Muscle of arm (tissue), 12 donors: ENCODE data around the gene FLNC. TPM values are rescaled to one million over a fixed set of nuclear protein-coding genes. Genes with fewer than 3 reads are reported as not detected.
A peak's percentile ranks its signal among the peaks of the same experiment; 100 is the strongest.

Experiments
- DNase-seq: peaks from one replicate; pipeline ENCODE4 v3.0.0-alpha.2; 2013
- polyA plus RNA-seq, 12 donors: library from polyadenylated mRNA; unstranded; fragments of 120-200 nt; gene quantifications; one replicate each; pipeline ENCODE4 v1.2.1, GENCODE V29; 2013; ENCODE audit not compliant: insufficient read length in 12 of 12

FLNC gene
- polyA plus RNA-seq, 12 donors = 192 to 1,098 (median 430) TPM

GRCh38 chr7:128876978-128877755 lies 47.0 kb downstream of the FLNC start:
- DNase-seq = no peak

- DNase-seq = no peak
Measured at GRCh38 chr7:128877756-128878120, 47.5 kb downstream of the FLNC start.

- no peak for DNase-seq
Measured at GRCh38 chr7:128878226-128879105, 48.3 kb downstream of the FLNC start.

- no peak for DNase-seq
Measured at GRCh38 chr7:128879461-128879938, 49.3 kb downstream of the FLNC start.

- peak; percentile 65 for DNase-seq
Measured at GRCh38 chr7:128879939-128880746, 49.9 kb downstream of the FLNC start.

GRCh38 chr7:128880791-128881457 lies 50.7 kb downstream of the FLNC start:
- no peak for DNase-seq

- no peak for DNase-seq
Measured at GRCh38 chr7:128881458-128882125, 51.4 kb downstream of the FLNC start.

GRCh38 chr7:128882134-128882533 lies 51.9 kb downstream of the FLNC start:
- DNase-seq = no peak

GRCh38 chr7:128883622-128884448 lies 53.6 kb downstream of the FLNC start:
- peak; percentile 79 for DNase-seq

- DNase-seq = no peak
Measured at GRCh38 chr7:128884561-128885369, 54.6 kb downstream of the FLNC start.

- DNase-seq = no peak
Measured at GRCh38 chr7:128885370-128886187, 55.4 kb downstream of the FLNC start.

- DNase-seq = no peak
Measured at GRCh38 chr7:128886391-128887168, 56.4 kb downstream of the FLNC start.

- no peak for DNase-seq
Measured at GRCh38 chr7:128887169-128888038, 57.2 kb downstream of the FLNC start.

GRCh38 chr7:128888039-128888755 lies 58.0 kb downstream of the FLNC start:
- DNase-seq = no peak

- DNase-seq = no peak
Measured at GRCh38 chr7:128888756-128889095, 58.5 kb downstream of the FLNC start.

- DNase-seq = no peak
Measured at GRCh38 chr7:128889121-128889520, 58.9 kb downstream of the FLNC start.
